K562 (cell line): ENCODE data around the gene CMTM1. TPM values are rescaled to one million over a fixed set of nuclear protein-coding genes. Genes with fewer than 3 reads are reported as not detected.

Experiments
- ATAC-seq: fragments of 200-7000 bp; cut with Tn5 transposase; 3 replicates; pipeline ENCODE4 v1.9.1; 2020; ENCODE audit warnings: moderate library complexity
- BruUV-seq: library from RNA; stranded (reverse); fragments of 400-500 nt; replicated peaks from 2 replicates; lab custom pipeline; 2021; lab: Mats Ljungman, UMichigan
- CTCF ChIA-PET: fragments of 300-600 bp; formaldehyde crosslinking; extraction: SDS; loops from one replicate; lab custom pipeline; 2021; ENCODE audit warnings: low intra/inter-chr PET ratio; lab: Yijun Ruan, JAX
- POLR2A ChIA-PET: fragments of 300-600, 350-650 bp; sonication (Branson Sonifier 250); formaldehyde crosslinking; extraction: SDS; loops from one replicate; lab custom pipeline; 2021; ENCODE audit warnings: antibody characterized with exemption, inconsistent platforms; lab: Yijun Ruan, JAX
- DNase-seq, 4 experiments: peaks; one replicate each; pipeline versions ENCODE4 v3.0.0 to v3.0.0-alpha.2; 2011 to 2018; ENCODE audit warnings: low spot score in 3 of 4, mixed read lengths in 3 of 4; ENCODE audit errors: extremely low read depth in 1 of 4
- FAIRE-seq: peaks from 2 replicates; lab custom pipeline; 2011; peaks lifted over from hg19 to GRCh38; lab: Jason Lieb, UNC
- H2AFZ ChIP-seq: 2 replicates; pipeline ENCODE4 v1.6.0; 2011; ENCODE audit warnings: low read depth, low read length, control low read depth, inconsistent platforms
- H3K27ac ChIP-seq: fragments of 200-600 bp; 3 replicates; pipeline ENCODE4 v1.8.0; 2011; ENCODE audit warnings: low read depth, mild to moderate bottlenecking, control low read depth, inconsistent platforms, low read length, moderate library complexity, mixed read lengths; ENCODE audit errors: extremely low read depth
- H3K27me3 ChIP-seq, 2 experiments: fragments of 300-600 bp in 1 of 2; 2 replicates in 1 of 2; 3 replicates in 1 of 2; pipeline versions ENCODE4 v1.6.0 to v1.8.0; 2011; ENCODE audit warnings: inconsistent platforms in 2 of 2, low read length in 2 of 2, mild to moderate bottlenecking in 1 of 2, mixed read lengths in 1 of 2, moderate library complexity in 1 of 2; ENCODE audit not compliant: control insufficient read depth in 2 of 2, insufficient read depth in 2 of 2
- H3K36me3 ChIP-seq: fragments of 300-600 bp; 3 replicates; pipeline ENCODE4 v1.8.0; 2011; ENCODE audit warnings: mild to moderate bottlenecking, low read length, inconsistent platforms; ENCODE audit not compliant: control insufficient read depth, insufficient read depth
- H3K4me1 ChIP-seq, 2 experiments: fragments of 200-600 bp in 1 of 2; replicated peaks in 1 of 2; 2 replicates in 1 of 2; 3 replicates in 1 of 2; pipeline versions ENCODE4 v1.5.1 to v1.8.0; 2011; ENCODE audit warnings: inconsistent platforms in 2 of 2, low read length in 2 of 2, mild to moderate bottlenecking in 1 of 2, mixed read lengths in 1 of 2, moderate library complexity in 1 of 2; ENCODE audit not compliant: control insufficient read depth in 2 of 2, insufficient read depth in 2 of 2
- H3K4me2 ChIP-seq: 2 replicates; pipeline ENCODE4 v1.6.1; 2011; ENCODE audit warnings: low read length, control low read depth, inconsistent platforms, mixed read lengths; ENCODE audit not compliant: insufficient read depth
- H3K4me3 ChIP-seq: fragments of 200-600 bp; sonication (generic), shearing (Covaris generic); 2 replicates; pipeline ENCODE4 v1.5.1; 2016; ENCODE audit warnings: control low read depth, inconsistent platforms
- H3K79me2 ChIP-seq: fragments of 200-600 bp; 3 replicates; pipeline ENCODE4 v1.8.0; 2011; ENCODE audit warnings: low read length, inconsistent platforms; ENCODE audit not compliant: control insufficient read depth, insufficient read depth
- H3K9ac ChIP-seq, 2 experiments: 2 replicates each; pipeline versions ENCODE4 v1.6.0 to v1.6.1; 2011; ENCODE audit warnings: low read depth in 2 of 2, low read length in 2 of 2, control low read depth in 1 of 2, inconsistent platforms in 1 of 2, mild to moderate bottlenecking in 1 of 2, mixed read lengths in 1 of 2; ENCODE audit not compliant: insufficient read depth in 1 of 2
- H3K9me1 ChIP-seq: one replicate; pipeline ENCODE4 v1.6.0; 2011; ENCODE audit warnings: inconsistent platforms, mild to moderate bottlenecking, low read length, moderate library complexity; ENCODE audit not compliant: control insufficient read depth, insufficient read depth
- H3K9me3 ChIP-seq: replicated peaks from 2 replicates; pipeline ENCODE4 v1.5.1; 2011; ENCODE audit warnings: low read depth, low read length, inconsistent platforms; ENCODE audit not compliant: control insufficient read depth, insufficient read depth
- H4K20me1 ChIP-seq: replicated peaks from 2 replicates; pipeline ENCODE4 v1.6.1; 2011; ENCODE audit warnings: low read length, inconsistent platforms, mixed read lengths; ENCODE audit not compliant: control insufficient read depth, insufficient read depth
- BACH1 ChIP-seq: fragments of 200-800 bp; sonication (Bioruptor generic); IDR thresholded peaks from 2 replicates; pipeline ENCODE4 v1.6.1; 2016; ENCODE audit warnings: missing genetic modification characterization, missing compliant biosample characterization
- GATAD2B ChIP-seq: fragments of 450-650 bp; IDR thresholded peaks from 2 replicates; pipeline ENCODE4 v1.6.1; 2017; ENCODE audit warnings: mild to moderate bottlenecking, borderline replicate concordance
- RERE ChIP-seq: sonication (generic); formaldehyde crosslinking; IDR thresholded peaks from 2 replicates; pipeline ENCODE4 v1.8.0; 2023; ENCODE audit warnings: missing genetic modification reagents, mild to moderate bottlenecking, borderline replicate concordance
- SNAPC5 ChIP-seq: fragments of 250-450 bp; sonication (Bioruptor Pico); IDR thresholded peaks from 2 replicates; pipeline ENCODE4 v1.8.0; 2021; ENCODE audit warnings: moderate library complexity, mild to moderate bottlenecking, inconsistent platforms
- ZNF282 ChIP-seq: sonication (generic); formaldehyde crosslinking; IDR thresholded peaks from 2 replicates; pipeline ENCODE4 v1.8.1; 2023; ENCODE audit warnings: missing genetic modification reagents
- ZNF316 ChIP-seq: fragments of 450-650 bp; IDR thresholded peaks from 2 replicates; pipeline ENCODE4 v1.6.1; 2016
- ZNF445 ChIP-seq: fragments of 250-450 bp; sonication (Bioruptor Pico); IDR thresholded peaks from 2 replicates; pipeline ENCODE4 v1.4.0; 2020; ENCODE audit warnings: low read depth, mild to moderate bottlenecking, moderate library complexity
- ZNF57 ChIP-seq: fragments of 450-650 bp; formaldehyde crosslinking; IDR thresholded peaks from 2 replicates; pipeline ENCODE4 v1.4.0; 2020; ENCODE audit warnings: mild to moderate bottlenecking, moderate library complexity
- WGBS: fragments of 100-300 bp; shearing (Covaris generic); methylation state at CpG from one replicate; pipeline ENCODE4 v1.1.6; 2016; ENCODE audit warnings: low coverage, mixed read lengths; ENCODE audit not compliant: insufficient coverage; ENCODE audit errors: missing lambda C conversion rate; 5-methylcytosine and 5-hydroxymethylcytosine counted together
- in situ Hi-C: fragments of 300-500 bp; cut with MboI; formaldehyde crosslinking; loops from 4 replicates; pipeline ENCODE4 v1.15.0; 2018; ENCODE audit warnings: inconsistent platforms, mixed read lengths
- intact Hi-C: fragments of 100-400 bp; cut with micrococcal nuclease; formaldehyde crosslinking; loops from 2 replicates; pipeline ENCODE4 v1.14.2; 2022
- polyA plus RNA-seq, 8 experiments: library from polyadenylated mRNA; depleted of rRNA in 4 of 8; stranded (reverse) in 5 of 8; unstranded in 3 of 8; fragments of >200 nt; fragmentation: Nextera tagmentation in 2 of 8; fragmentation: Illumina TruSeq in 1 of 8; extraction: Ambion mirVana in 2 of 8; extraction: Trizol in 1 of 8; gene quantifications; 2 replicates each; pipeline versions ENCODE4 v1.2.1 to v1.2.3, GENCODE V29; 2011 to 2014; ENCODE audit warnings: inconsistent platforms in 1 of 8, missing spikeins in 1 of 8
- total RNA-seq, 7 experiments: library from RNA; depleted of rRNA in 6 of 7; stranded (reverse); fragments of >200 nt in 6 of 7; fragmentation: Illumina TruSeq in 2 of 7; extraction: Trizol in 2 of 7; gene quantifications; 2 replicates each; pipeline versions ENCODE4 v1.2.1 to v1.2.3, GENCODE V29; 2011 to 2021; ENCODE audit warnings: low replicate concordance in 1 of 7
- TF ChIP-seq, protein P1 (sequence below): fragments of 250-450 bp; sonication (Bioruptor Pico); IDR thresholded peaks from 2 replicates; pipeline ENCODE4 v1.4.0; 2020; ENCODE audit warnings: borderline replicate concordance

Gene CMTM1
- total and polyA plus RNA-seq, 9 of the 15 experiments (the other 6 are each of a cell fraction or from before 2014, with no cell fraction given), result 0.25 to 2.6 (median 1.1) TPM; not detected in 2

GRCh38 chr16:66616169-66616568 lies 49.9 kb downstream of the CMTM1 start:
- Histone ChIP-seq H3K9ac (no peak overlapping the region), H3K9me3 (no peaks in the 10 kb centered on the region), H3K27me3 (no peaks in the 10 kb centered on the region)
- intact Hi-C loops (loop anchor here (5.0 kb wide), 1 partner anchor 81 kb away; the partner anchor contains the start of gene CMTM4), in situ Hi-C loops (no loop called here)
- CTCF ChIA-PET, result no interaction called here
- no peak for DNase-seq
- no TSS peak for BruUV-seq
- TF ChIP-seq BACH1 (tag), result no peak
- TF ChIP-seq ZNF282 (CRISPR knock-in tag), result no peak
- TF ChIP-seq RERE (CRISPR knock-in tag), result no peak
- TF ChIP-seq, protein P1, sequence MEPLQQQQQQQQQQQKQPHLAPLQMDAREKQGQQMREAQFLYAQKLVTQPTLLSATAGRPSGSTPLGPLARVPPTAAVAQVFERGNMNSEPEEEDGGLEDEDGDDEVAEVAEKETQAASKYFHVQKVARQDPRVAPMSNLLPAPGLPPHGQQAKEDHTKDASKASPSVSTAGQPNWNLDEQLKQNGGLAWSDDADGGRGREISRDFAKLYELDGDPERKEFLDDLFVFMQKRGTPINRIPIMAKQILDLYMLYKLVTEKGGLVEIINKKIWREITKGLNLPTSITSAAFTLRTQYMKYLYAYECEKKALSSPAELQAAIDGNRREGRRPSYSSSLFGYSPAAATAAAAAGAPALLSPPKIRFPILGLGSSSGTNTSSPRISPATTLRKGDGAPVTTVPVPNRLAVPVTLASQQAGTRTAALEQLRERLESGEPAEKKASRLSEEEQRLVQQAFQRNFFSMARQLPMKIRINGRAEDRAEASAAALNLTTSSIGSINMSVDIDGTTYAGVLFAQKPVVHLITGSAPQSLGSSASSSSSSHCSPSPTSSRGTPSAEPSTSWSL (CRISPR knock-in tag), result no peak
- no peak for TF ChIP-seq ZNF445 (CRISPR knock-in tag)
- no peak for TF ChIP-seq SNAPC5 (CRISPR knock-in tag)
- TF ChIP-seq ZNF316, result no peak
- TF ChIP-seq ZNF57, result no peak
- TF ChIP-seq GATAD2B, result no peak
- TF ChIP-seq, all 486 proteins: peak for 0
- H3K36me3 ChIP-seq, result peaks cover 58% of the 10 kb centered on the region
- H3K9me1 ChIP-seq, result no peaks in the 10 kb centered on the region
- FAIRE-seq (no peak), ATAC-seq (no peak)
- no peaks in the 10 kb centered on the region for H3K79me2 ChIP-seq
- peaks cover 27 to 51% of the 10 kb centered on the region in 2 experiments for H3K4me1 ChIP-seq
- WGBS, result 85% methylated on average over 4 of the region's 4 CpGs
- no peak overlapping the region for H3K27ac ChIP-seq
- H3K4me2 ChIP-seq, result no peak overlapping the region
- H4K20me1 ChIP-seq, result no peaks in the 10 kb centered on the region
- POLR2A ChIA-PET, result interaction anchor here (1.0 to 2.1 kb wide), 3 partner anchors 8 to 75 kb away, joined by 3 to 8 read pairs (median 3); no protein-coding TSS in a partner anchor
- H2AFZ ChIP-seq, result no peak overlapping the region
- no peak overlapping the region for H3K4me3 ChIP-seq
